ENCODE results near the gene SLC38A5. TPM values are rescaled to one million over a fixed set of nuclear protein-coding genes. Genes with fewer than 3 reads are reported as not detected.

SLC38A5 gene
- polyA plus RNA-seq, 1 of the 3 experiments (the other 2 are of a cell fraction): 0.33 TPM

GRCh38 chrX:48511560-48511959 is 41.5 kb upstream of the SLC38A5 start:
- TF ChIP-seq, protein P1, sequence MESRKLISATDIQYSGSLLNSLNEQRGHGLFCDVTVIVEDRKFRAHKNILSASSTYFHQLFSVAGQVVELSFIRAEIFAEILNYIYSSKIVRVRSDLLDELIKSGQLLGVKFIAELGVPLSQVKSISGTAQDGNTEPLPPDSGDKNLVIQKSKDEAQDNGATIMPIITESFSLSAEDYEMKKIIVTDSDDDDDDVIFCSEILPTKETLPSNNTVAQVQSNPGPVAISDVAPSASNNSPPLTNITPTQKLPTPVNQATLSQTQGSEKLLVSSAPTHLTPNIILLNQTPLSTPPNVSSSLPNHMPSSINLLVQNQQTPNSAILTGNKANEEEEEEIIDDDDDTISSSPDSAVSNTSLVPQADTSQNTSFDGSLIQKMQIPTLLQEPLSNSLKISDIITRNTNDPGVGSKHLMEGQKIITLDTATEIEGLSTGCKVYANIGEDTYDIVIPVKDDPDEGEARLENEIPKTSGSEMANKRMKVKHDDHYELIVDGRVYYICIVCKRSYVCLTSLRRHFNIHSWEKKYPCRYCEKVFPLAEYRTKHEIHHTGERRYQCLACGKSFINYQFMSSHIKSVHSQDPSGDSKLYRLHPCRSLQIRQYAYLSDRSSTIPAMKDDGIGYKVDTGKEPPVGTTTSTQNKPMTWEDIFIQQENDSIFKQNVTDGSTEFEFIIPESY (IDR thresholded peaks at IDR 0.05; ENCODE audit: borderline replicate concordance, low read depth): no peak
- TF ChIP-seq GABPA (IDR thresholded peaks at IDR 0.05; ENCODE audit: low read depth) (no peak), RAD21 (IDR thresholded peaks at IDR 0.05; ENCODE audit: low read length) (peak; percentile 57), USF1 (IDR thresholded peaks at IDR 0.05; ENCODE audit: borderline replicate concordance, low read depth) (no peak), FOXJ3 (CRISPR knock-in tag; IDR thresholded peaks at IDR 0.05) (no peak), FOXM1 (IDR thresholded peaks at IDR 0.05; ENCODE audit: low read depth) (no peak), SMC3 (IDR thresholded peaks at IDR 0.05; ENCODE audit: low read depth, low read length) (peak; percentile 39)
- TF ChIP-seq, protein P2, sequence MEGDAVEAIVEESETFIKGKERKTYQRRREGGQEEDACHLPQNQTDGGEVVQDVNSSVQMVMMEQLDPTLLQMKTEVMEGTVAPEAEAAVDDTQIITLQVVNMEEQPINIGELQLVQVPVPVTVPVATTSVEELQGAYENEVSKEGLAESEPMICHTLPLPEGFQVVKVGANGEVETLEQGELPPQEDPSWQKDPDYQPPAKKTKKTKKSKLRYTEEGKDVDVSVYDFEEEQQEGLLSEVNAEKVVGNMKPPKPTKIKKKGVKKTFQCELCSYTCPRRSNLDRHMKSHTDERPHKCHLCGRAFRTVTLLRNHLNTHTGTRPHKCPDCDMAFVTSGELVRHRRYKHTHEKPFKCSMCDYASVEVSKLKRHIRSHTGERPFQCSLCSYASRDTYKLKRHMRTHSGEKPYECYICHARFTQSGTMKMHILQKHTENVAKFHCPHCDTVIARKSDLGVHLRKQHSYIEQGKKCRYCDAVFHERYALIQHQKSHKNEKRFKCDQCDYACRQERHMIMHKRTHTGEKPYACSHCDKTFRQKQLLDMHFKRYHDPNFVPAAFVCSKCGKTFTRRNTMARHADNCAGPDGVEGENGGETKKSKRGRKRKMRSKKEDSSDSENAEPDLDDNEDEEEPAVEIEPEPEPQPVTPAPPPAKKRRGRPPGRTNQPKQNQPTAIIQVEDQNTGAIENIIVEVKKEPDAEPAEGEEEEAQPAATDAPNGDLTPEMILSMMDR (IDR thresholded peaks at IDR 0.05): peak; percentile 46
- no peak overlapping the region for H3K27ac ChIP-seq (ENCODE audit: low read depth in 2 of 2, low read length in 1 of 2)
- no peak overlapping the region for H3K4me3 ChIP-seq (ENCODE audit: low read depth in 2 of 2, low read length in 1 of 2)
- no peaks in the 10 kb centered on the region for H4K20me1 ChIP-seq (ENCODE audit: insufficient read depth)
- no peaks in the 10 kb centered on the region for H3F3A ChIP-seq (replicated peaks; ENCODE audit: insufficient read depth)
- H3K4me1 ChIP-seq (ENCODE audit: control insufficient read depth in 1 of 2, insufficient read depth in 2 of 2, low read depth in 1 of 2, low read length in 1 of 2): peaks cover 0 to 25% of the 10 kb centered on the region in 2 experiments; a peak in 1 of 4 replicates
- ChIA-PET POLR2A (no interaction called here), CTCF (no interaction called here)
- no peaks in the 10 kb centered on the region for H3K9me3 ChIP-seq
- no peaks in the 10 kb centered on the region for H3K9me2 ChIP-seq
- H3K4me2 ChIP-seq: no peak overlapping the region
- H2AFZ ChIP-seq (ENCODE audit: low read depth): no peak overlapping the region
- H3K79me2 ChIP-seq (ENCODE audit: insufficient read depth): no peaks in the 10 kb centered on the region
- 13% methylated on average over 2 of the region's 4 CpGs for WGBS (ENCODE audit: low lambda C conversion rate)
- no peaks in the 10 kb centered on the region for H3K27me3 ChIP-seq (ENCODE audit: insufficient read depth)
- peak; percentile 45 for DNase-seq
- H3K9ac ChIP-seq: no peak overlapping the region
- no peaks in the 10 kb centered on the region for H3K36me3 ChIP-seq (replicated peaks in 1 of 2; ENCODE audit: control insufficient read depth in 1 of 2, insufficient read depth in 2 of 2, low read length in 1 of 2)

DNA sequence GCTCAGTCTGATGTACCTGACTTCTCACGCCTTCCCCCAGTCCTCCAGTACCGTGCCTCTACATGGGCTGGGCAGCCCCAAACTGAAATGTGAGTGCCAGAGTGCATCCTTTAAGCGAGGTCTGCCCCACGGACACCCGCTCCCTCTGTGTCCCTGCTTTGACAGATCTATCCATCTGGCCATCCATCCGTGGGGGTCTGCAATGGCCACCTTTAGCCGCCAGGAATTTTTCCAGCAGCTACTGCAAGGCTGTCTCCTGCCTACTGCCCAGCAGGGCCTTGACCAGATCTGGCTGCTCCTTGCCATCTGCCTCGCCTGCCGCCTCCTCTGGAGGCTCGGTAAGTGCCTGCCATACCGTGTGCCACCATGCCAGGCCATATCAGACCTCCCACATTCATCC is 39.6 kb upstream of the SLC38A5 start:
- H3K9ac ChIP-seq: peak overlapping the region; percentile 70; the same call in 1 of the 2 replicates
- H3K27me3 ChIP-seq (ENCODE audit: insufficient read depth): no peaks in the 10 kb centered on the region
- no peaks in the 10 kb centered on the region for H3K9me2 ChIP-seq
- 30% methylated on average over 5 of the region's 11 CpGs for WGBS (ENCODE audit: low lambda C conversion rate)
- DNase-seq: peak; percentile 26
- H3K36me3 ChIP-seq (replicated peaks in 1 of 2; ENCODE audit: control insufficient read depth in 1 of 2, insufficient read depth in 2 of 2, low read length in 1 of 2): no peaks in the 10 kb centered on the region
- no peaks in the 10 kb centered on the region for H3F3A ChIP-seq (replicated peaks; ENCODE audit: insufficient read depth)
- POLR2A ChIA-PET: no interaction called here
- no peaks in the 10 kb centered on the region for H3K9me3 ChIP-seq
- H2AFZ ChIP-seq (ENCODE audit: low read depth): no peak overlapping the region
- CTCF ChIA-PET: interaction anchor here (1.0 kb wide), 1 partner anchor 21 kb away, joined by 3 read pairs; no protein-coding TSS in a partner anchor
- peaks cover 0 to 20% of the 10 kb centered on the region in 2 experiments; a peak in 1 of 4 replicates for H3K4me1 ChIP-seq (ENCODE audit: control insufficient read depth in 1 of 2, insufficient read depth in 2 of 2, low read depth in 1 of 2, low read length in 1 of 2)
- H3K4me3 ChIP-seq (ENCODE audit: low read depth in 2 of 2, low read length in 1 of 2): peak overlapping the region; percentile 64 to 68
- no peaks in the 10 kb centered on the region for H4K20me1 ChIP-seq (ENCODE audit: insufficient read depth)
- H3K27ac ChIP-seq (ENCODE audit: low read depth in 2 of 2, low read length in 1 of 2): no peak overlapping the region
- TF ChIP-seq SMC3 (IDR thresholded peaks at IDR 0.05; ENCODE audit: low read depth, low read length) (no peak), TEAD4 (IDR thresholded peaks at IDR 0.05; ENCODE audit: borderline replicate concordance, insufficient read depth) (no peak)
- TF ChIP-seq, protein P2 (IDR thresholded peaks at IDR 0.05): no peak
- H3K4me2 ChIP-seq: peak overlapping the region; percentile 82
- H3K79me2 ChIP-seq (ENCODE audit: insufficient read depth): no peaks in the 10 kb centered on the region

Measured in SK-N-SH (cell line).